Activated CD4-positive, alpha-beta T cell treated with anti-CD3 and anti-CD28 coated beads, Interleukin-2, amount 50 U/mL, for 1 hour (primary cell): ENCODE measurements around the gene CTSS.
"Not testable (repeated sequence)": the region's sequence is repeated elsewhere in the genome, so short reads cannot be mapped to it uniquely, and the experiment has no call there.

ENCODE experiments used
- DNase-seq: peaks from one replicate; pipeline ENCODE4 v3.0.0-alpha.2; 2020

The CTSS gene

GRCh38 chr1:150772326-150772725 lies 6.7 kb upstream of the CTSS start:
- DNase-seq, result no peak

- DNase-seq, result not testable (repeated sequence)
Measured at GRCh38 chr1:150767704-150768103, 2.1 kb upstream of the CTSS start.

- not testable (repeated sequence) for DNase-seq
Measured at GRCh38 chr1:150765977-150766301, 361 bp upstream of the CTSS start.

- DNase-seq, result no peak
Measured at GRCh38 chr1:150764617-150765101, 919 bp downstream of the CTSS start.

GRCh38 chr1:150763018-150763417 lies 2.6 kb downstream of the CTSS start:
- no peak for DNase-seq

- no peak for DNase-seq
Measured at GRCh38 chr1:150762552-150762951, 3.0 kb downstream of the CTSS start.

- no peak for DNase-seq
Measured at GRCh38 chr1:150761801-150762200, 3.8 kb downstream of the CTSS start.

- no peak for DNase-seq
Measured at GRCh38 chr1:150760013-150760412, 5.6 kb downstream of the CTSS start.

- DNase-seq, result no peak
Measured at GRCh38 chr1:150753416-150753815, 12.2 kb downstream of the CTSS start.

GRCh38 chr1:150751443-150751842 lies 14.1 kb downstream of the CTSS start:
- DNase-seq, result no peak

- DNase-seq, result no peak
Measured at GRCh38 chr1:150749720-150750311, 15.8 kb downstream of the CTSS start.

- no peak for DNase-seq
Measured at GRCh38 chr1:150748878-150749719, 16.5 kb downstream of the CTSS start.

GRCh38 chr1:150730130-150730721 lies 35.4 kb downstream of the CTSS start:
- no peak for DNase-seq

- DNase-seq, result no peak
Measured at GRCh38 chr1:150724336-150724735, 41.2 kb downstream of the CTSS start.

- no peak for DNase-seq
Measured at GRCh38 chr1:150720703-150721102, 44.9 kb downstream of the CTSS start, which contains the start of gene HORMAD1. HORMAD1 (minus strand) TSS chr1:150720895; CDS start chr1:150719505, 1,390 bp downstream.

- no peak for DNase-seq
Measured at GRCh38 chr1:150720098-150720497, 45.5 kb downstream of the CTSS start.

- no peak for DNase-seq
Measured at GRCh38 chr1:150718225-150718891, 47.2 kb downstream of the CTSS start.

GRCh38 chr1:150709031-150709430 lies 56.5 kb downstream of the CTSS start:
- not testable (repeated sequence) for DNase-seq

- no peak for DNase-seq
Measured at GRCh38 chr1:150708595-150708994, 57.0 kb downstream of the CTSS start.

- DNase-seq, result no peak
Measured at GRCh38 chr1:150706091-150706490, 59.5 kb downstream of the CTSS start.

- DNase-seq, result no peak
Measured at GRCh38 chr1:150703427-150703826, 62.2 kb downstream of the CTSS start.

- DNase-seq, result peak; percentile 82
Measured at GRCh38 chr1:150696995-150697927, 68.3 kb downstream of the CTSS start, which contains the start of gene GOLPH3L. GOLPH3L (minus strand) TSS chr1:150697154; CDS start chr1:150694838, 2,316 bp downstream.
